GM12875 (cell line): ENCODE measurements around the gene VAV1.
"Not testable (repeated sequence)": the region's sequence is repeated elsewhere in the genome, so short reads cannot be mapped to it uniquely, and the experiment has no call there.

Experiments
- H3K4me3 ChIP-seq: one replicate; pipeline ENCODE4 v1.5.1; 2011; ENCODE audit warnings: low read depth, low read length, control low read depth
- TF ChIP-seq, protein P1 (sequence below): IDR thresholded peaks from 2 replicates; pipeline ENCODE4 v1.5.1; 2011; ENCODE audit warnings: low read depth, mild to moderate bottlenecking, control low read depth, inconsistent platforms, low read length, moderate library complexity, borderline replicate concordance; ENCODE audit not compliant: insufficient read depth

Gene VAV1

DNA sequence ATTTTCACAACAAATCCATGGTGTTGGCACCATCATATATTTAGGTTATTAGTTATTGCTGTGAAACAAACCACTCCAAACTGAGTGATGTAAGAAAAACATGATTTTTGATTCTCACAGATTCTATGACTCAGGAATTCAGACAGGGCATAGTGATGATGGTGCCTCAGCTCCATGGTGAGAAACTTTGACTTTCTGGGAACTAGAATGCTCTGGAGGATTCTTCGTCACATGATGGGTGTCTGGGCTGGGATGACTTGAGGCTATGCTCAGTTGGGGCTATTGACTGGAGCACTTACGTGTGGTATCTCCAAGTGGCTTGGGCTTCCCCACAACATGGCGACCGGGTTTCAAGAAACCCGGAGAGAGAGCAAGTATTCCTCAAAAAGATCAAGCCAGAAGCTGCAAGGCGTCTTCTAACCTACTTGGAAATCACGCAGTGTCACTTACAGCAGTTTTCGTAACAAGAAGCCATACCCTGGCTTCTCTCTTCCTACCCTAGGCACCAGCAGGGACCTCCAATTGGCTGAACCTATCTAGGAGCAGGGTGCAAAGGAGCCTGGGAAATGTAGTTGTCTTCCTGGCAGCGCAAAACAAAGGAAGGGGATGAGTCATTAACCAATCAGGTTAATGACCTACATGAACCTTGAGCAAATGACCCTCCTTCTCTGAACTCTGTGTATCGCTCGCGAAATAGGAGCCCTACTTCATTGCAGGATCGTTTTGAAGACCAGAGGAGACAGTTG lies 22.4 kb downstream of the VAV1 start:
- TF ChIP-seq, protein P1, sequence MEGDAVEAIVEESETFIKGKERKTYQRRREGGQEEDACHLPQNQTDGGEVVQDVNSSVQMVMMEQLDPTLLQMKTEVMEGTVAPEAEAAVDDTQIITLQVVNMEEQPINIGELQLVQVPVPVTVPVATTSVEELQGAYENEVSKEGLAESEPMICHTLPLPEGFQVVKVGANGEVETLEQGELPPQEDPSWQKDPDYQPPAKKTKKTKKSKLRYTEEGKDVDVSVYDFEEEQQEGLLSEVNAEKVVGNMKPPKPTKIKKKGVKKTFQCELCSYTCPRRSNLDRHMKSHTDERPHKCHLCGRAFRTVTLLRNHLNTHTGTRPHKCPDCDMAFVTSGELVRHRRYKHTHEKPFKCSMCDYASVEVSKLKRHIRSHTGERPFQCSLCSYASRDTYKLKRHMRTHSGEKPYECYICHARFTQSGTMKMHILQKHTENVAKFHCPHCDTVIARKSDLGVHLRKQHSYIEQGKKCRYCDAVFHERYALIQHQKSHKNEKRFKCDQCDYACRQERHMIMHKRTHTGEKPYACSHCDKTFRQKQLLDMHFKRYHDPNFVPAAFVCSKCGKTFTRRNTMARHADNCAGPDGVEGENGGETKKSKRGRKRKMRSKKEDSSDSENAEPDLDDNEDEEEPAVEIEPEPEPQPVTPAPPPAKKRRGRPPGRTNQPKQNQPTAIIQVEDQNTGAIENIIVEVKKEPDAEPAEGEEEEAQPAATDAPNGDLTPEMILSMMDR = no peak
- H3K4me3 ChIP-seq = no peak overlapping the region

DNA sequence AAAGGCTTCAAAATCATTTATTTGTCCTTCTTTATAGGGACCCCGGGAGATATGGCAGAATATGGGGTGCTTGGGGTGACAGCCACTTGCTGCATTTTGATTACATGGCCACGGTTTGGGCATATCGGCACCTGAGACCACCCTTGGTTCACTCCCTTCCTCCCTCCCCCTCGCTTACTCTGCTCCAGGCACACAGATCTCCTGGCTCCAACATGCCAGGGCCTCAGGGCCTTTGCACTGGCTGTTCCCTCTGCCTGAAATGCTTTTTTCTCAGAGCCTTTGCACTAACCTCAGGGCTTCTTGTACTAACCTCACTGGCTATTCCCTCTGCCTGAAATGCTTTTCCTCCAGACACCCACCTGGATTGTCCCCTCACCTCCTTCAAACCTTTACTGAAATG lies 23.8 kb downstream of the VAV1 start:
- TF ChIP-seq, protein P1 = no peak
- no peak overlapping the region for H3K4me3 ChIP-seq

DNA sequence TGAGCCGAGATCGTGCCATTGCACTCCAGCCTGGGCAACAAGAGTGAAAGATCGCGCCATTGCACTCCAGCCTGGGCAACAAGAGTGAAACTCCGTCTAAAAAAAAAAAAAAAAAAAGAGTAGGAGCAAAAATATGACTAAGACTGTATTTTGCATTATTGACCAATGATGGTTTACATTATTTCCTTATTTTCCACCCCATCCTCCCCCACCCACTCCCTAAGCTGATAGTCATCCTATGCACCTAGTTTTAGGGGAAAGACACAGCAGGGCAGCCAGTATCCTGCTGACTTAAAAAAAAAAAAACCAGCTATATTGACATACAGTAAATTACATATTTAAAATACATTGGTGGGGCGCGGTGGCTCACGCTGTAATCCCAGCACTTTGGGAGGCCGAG lies 25.1 kb downstream of the VAV1 start:
- H3K4me3 ChIP-seq = no peak overlapping the region
- TF ChIP-seq, protein P1 = no peak

DNA sequence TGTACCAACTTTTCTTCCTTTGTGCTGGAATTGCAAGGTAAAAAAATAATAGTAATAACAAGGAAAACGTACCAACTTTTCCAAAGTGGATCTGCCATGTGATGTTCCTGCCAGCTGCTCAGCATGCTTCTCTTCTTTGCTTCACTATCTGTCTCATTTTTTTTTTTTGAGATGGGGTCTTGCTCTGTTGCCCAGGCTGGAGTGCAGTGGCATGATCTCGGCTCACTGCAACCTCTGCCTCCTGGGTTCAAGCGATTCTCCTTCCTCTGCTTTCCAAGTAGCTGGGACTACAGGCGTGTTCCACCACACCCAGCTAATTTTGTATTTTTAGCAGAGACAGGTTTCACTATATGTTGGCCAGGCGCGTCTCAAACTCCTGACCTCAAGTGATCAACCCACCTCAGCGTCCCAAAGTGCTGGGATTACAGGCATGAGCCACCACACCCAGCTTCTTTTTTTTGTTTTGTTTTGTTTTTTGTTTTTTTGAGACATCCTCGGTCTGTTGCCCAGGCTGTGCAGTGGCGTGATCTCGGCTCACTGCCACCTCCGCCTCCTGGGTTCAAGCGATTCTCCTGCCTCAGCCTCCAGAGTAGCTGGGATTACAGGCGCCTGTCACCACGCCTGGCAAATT lies 27.8 kb downstream of the VAV1 start:
- not testable (repeated sequence) for H3K4me3 ChIP-seq

DNA sequence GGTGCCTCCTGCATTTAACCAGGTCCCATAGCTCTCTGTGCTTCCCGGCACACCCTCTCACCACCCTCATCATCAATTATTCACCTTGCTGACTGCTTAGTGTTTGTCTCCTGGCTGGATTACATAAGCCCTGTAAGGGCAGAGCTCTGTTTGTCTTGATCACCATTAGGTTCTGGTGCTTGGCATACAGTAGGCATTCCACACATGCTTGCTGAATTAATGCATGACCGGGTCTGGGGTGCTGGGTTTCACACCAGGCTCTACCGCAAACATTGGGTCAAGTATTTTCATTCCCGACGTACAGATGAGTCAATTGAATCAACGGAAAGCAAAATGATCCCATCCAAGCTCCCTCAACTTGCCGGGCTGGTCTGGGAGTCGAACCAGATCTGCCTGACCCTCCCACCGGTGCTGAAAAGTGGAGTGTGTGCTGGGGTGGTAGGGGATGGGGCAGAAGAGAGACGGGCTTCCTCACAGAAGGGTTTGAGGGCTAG lies 28.5 kb downstream of the VAV1 start:
- H3K4me3 ChIP-seq = peak overlapping the region; percentile 48

DNA sequence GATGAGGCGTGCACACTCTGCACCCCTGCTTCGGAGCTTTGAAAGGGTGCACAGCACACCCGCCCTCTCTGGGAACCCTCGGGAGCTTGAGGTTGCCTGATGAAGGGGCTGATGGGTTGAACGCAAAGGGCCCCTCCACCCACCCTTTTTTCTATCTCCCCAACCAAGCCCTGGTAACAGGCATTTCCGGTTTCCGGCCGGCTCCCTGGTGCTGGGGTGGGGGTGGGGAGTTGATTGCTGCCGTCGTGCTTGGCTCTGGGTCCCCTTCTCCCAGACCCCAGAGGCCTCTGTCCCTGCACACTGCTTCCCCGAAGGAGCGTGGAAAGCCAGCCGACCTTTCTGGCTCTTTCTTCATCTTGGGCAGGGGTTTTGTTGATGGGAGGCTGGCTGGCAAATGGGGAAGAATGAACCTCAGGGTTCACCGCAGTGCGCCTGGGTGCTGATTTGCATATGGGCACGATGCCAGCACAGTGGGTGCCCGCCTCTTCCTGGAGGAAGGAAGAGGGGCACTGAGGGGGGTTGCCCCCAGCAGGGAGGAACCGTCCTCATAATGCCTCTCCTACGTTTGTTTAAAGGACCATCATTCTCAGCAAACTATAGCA lies 29.1 kb downstream of the VAV1 start:
- peak overlapping the region; percentile 48 for H3K4me3 ChIP-seq

More for the DNA sequence above, 28.5 kb downstream of the VAV1 start:
- TF ChIP-seq, protein P1 = no peak

More for the DNA sequence above, 29.1 kb downstream of the VAV1 start:
- TF ChIP-seq, protein P1 = no peak
